CD8-positive, alpha-beta memory T cell (primary cell): ENCODE data around the gene VASP. TPM values are rescaled to one million over a fixed set of nuclear protein-coding genes. Genes with fewer than 3 reads are reported as not detected.
A peak's percentile ranks its signal among the peaks of the same experiment; 100 is the strongest.

Source experiments
- CTCF ChIA-PET: fragments of 350-600 bp; sonication (Branson Sonifier 250); formaldehyde crosslinking; loops from one replicate; lab custom pipeline; 2021; ENCODE audit warnings: antibody characterized with exemption; lab: Charles Lee
- POLR2A ChIA-PET: fragments of 350-600 bp; sonication (Branson Sonifier 250); formaldehyde crosslinking; loops from one replicate; lab custom pipeline; 2021; ENCODE audit warnings: antibody characterized with exemption; lab: Charles Lee
- DNase-seq, 5 donors: peaks; one replicate each; pipeline versions ENCODE4 v3.0.0 to v3.0.0-alpha.2; 2020 to 2022; ENCODE audit warnings: mixed read lengths in 1 of 5
- H3K27ac ChIP-seq: one replicate; pipeline ENCODE4 v1.7.0; 2013; ENCODE audit warnings: low read depth, mild to moderate bottlenecking, low read length, moderate library complexity
- H3K27me3 ChIP-seq: 2 replicates; pipeline ENCODE4 v1.7.0; 2013; ENCODE audit warnings: low read length, mild to moderate bottlenecking; ENCODE audit not compliant: insufficient read depth, poor library complexity, severe bottlenecking
- H3K36me3 ChIP-seq: 2 replicates; pipeline ENCODE4 v1.7.0; 2013; ENCODE audit warnings: mild to moderate bottlenecking, low read length, moderate library complexity; ENCODE audit not compliant: insufficient read depth
- H3K4me1 ChIP-seq: 2 replicates; pipeline ENCODE4 v1.7.0; 2013; ENCODE audit warnings: mild to moderate bottlenecking, low read length, moderate library complexity; ENCODE audit not compliant: insufficient read depth
- H3K4me3 ChIP-seq: 2 replicates; pipeline ENCODE4 v1.7.0; 2013; ENCODE audit warnings: mild to moderate bottlenecking, low read length
- H3K9me3 ChIP-seq: 2 replicates; pipeline ENCODE4 v1.7.0; 2013; ENCODE audit warnings: mild to moderate bottlenecking, low read length
- H3K27ac Mint-ChIP-seq, 8 donors: one replicate each; pipeline ENCODE4 v1.8.0; 2020 to 2021; ENCODE audit warnings: mixed read lengths in 8 of 8, mild to moderate bottlenecking in 6 of 8, inconsistent platforms in 3 of 8, moderate library complexity in 3 of 8
- H3K27me3 Mint-ChIP-seq, 2 donors: one replicate each; pipeline ENCODE4 v1.8.0; 2020 to 2021; ENCODE audit warnings: mixed read lengths in 2 of 2, mild to moderate bottlenecking in 1 of 2, moderate library complexity in 1 of 2
- H3K36me3 Mint-ChIP-seq, 3 donors: one replicate each; pipeline ENCODE4 v1.8.0; 2020 to 2021; ENCODE audit warnings: mixed read lengths in 3 of 3, inconsistent platforms in 1 of 3, mild to moderate bottlenecking in 1 of 3
- H3K4me1 Mint-ChIP-seq, 3 donors: one replicate each; pipeline ENCODE4 v1.8.0; 2020 to 2021; ENCODE audit warnings: mixed read lengths in 3 of 3, inconsistent platforms in 1 of 3, mild to moderate bottlenecking in 1 of 3
- H3K4me3 Mint-ChIP-seq, 7 donors: one replicate each; pipeline ENCODE4 v1.8.0; 2020 to 2021; ENCODE audit warnings: mixed read lengths in 7 of 7, mild to moderate bottlenecking in 6 of 7, moderate library complexity in 4 of 7, inconsistent platforms in 2 of 7
- H3K9me3 Mint-ChIP-seq, 5 donors: one replicate each; pipeline ENCODE4 v1.8.0; 2020 to 2022; ENCODE audit warnings: mixed read lengths in 5 of 5, mild to moderate bottlenecking in 3 of 5, moderate library complexity in 2 of 5, inconsistent platforms in 1 of 5
- polyA plus RNA-seq: library from polyadenylated mRNA; unstranded; fragments of 300-500 nt; fragmentation: Illumina TruSeq; gene quantifications from one replicate; pipeline ENCODE4 v1.2.3, GENCODE V29; 2021
- total RNA-seq, 2 experiments: library from RNA; stranded (reverse); gene quantifications; one replicate each; pipeline ENCODE4 v1.2.3, GENCODE V29; 2021

Gene VASP
- total and polyA plus RNA-seq, 3 experiments from 2014 or later = 61.8 to 170 (median 154) TPM

- no peak overlapping the region for H3K27ac ChIP-seq
- ChIA-PET CTCF (interaction anchor here (1.0 to 2.1 kb wide), 3 partner anchors 15 to 73 kb away, joined by 3 to 4 read pairs (median 4); partner anchors contain the start of gene PPM1N), POLR2A (interaction anchor here (0.6 kb wide), 1 partner anchor 133 kb away, joined by 3 read pairs; no protein-coding TSS in a partner anchor)
- H3K9me3 ChIP-seq = no peaks in the 10 kb centered on the region
- Mint-ChIP-seq H3K9me3 (no peaks in the 10 kb centered on the region), H3K27ac (peak overlapping the region; percentile 16 to 99 (median 81)), H3K4me3 (peak overlapping the region in 6 of 7 donors; percentile 13 to 56 (median 46)), H3K4me1 (peaks cover 57 to 78% (median 58%) of the 10 kb centered on the region in 3 donors), H3K27me3 (no peaks in the 10 kb centered on the region), H3K36me3 (peaks cover 0 to 29% (median 5%) of the 10 kb centered on the region in 3 donors)
- no peak for DNase-seq
- no peaks in the 10 kb centered on the region for H3K27me3 ChIP-seq
- peaks cover 6% of the 10 kb centered on the region for H3K36me3 ChIP-seq
- H3K4me1 ChIP-seq = peaks cover 55% of the 10 kb centered on the region
- no peak overlapping the region for H3K4me3 ChIP-seq
These were observed 5.7 kb downstream of the VASP start for GRCh38 chr19:45512881-45513483.

GRCh38 chr19:45514376-45515051, 7.2 kb downstream of the VASP start:
- Histone ChIP-seq H3K27me3 (no peaks in the 10 kb centered on the region), H3K36me3 (peaks cover 6% of the 10 kb centered on the region), H3K4me3 (peak overlapping the region; percentile 41), H3K9me3 (no peaks in the 10 kb centered on the region), H3K4me1 (peaks cover 53% of the 10 kb centered on the region), H3K27ac (peak overlapping the region; percentile 61)
- peaks cover 0 to 37% (median 5%) of the 10 kb centered on the region in 3 donors for H3K36me3 Mint-ChIP-seq
- H3K9me3 Mint-ChIP-seq = no peaks in the 10 kb centered on the region
- peak in 1 of 5 donors; percentile 30 for DNase-seq
- peak overlapping the region; percentile 86 to 99 (median 93) for H3K27ac Mint-ChIP-seq
- CTCF ChIA-PET = interaction anchor here (1.3 to 2.1 kb wide), 6 partner anchors 11 to 129 kb away, joined by 3 to 6 read pairs (median 4); partner anchors contain the start of gene PPM1N
- H3K4me3 Mint-ChIP-seq = peak overlapping the region; percentile 48 to 84 (median 62)
- POLR2A ChIA-PET = interaction anchor here (0.6 kb wide), 1 partner anchor 32 kb away, joined by 5 read pairs; no protein-coding TSS in a partner anchor
- H3K27me3 Mint-ChIP-seq = no peaks in the 10 kb centered on the region
- H3K4me1 Mint-ChIP-seq = peaks cover 53 to 72% (median 57%) of the 10 kb centered on the region in 3 donors

- CTCF ChIA-PET = interaction anchor here (0.8 to 2.1 kb wide), 8 partner anchors 11 to 129 kb away, joined by 3 to 6 read pairs (median 4); partner anchors contain the start of gene PPM1N
- H3K27me3 ChIP-seq = no peaks in the 10 kb centered on the region
- H3K36me3 ChIP-seq = peaks cover 6% of the 10 kb centered on the region
- Mint-ChIP-seq H3K9me3 (no peaks in the 10 kb centered on the region), H3K27me3 (no peaks in the 10 kb centered on the region), H3K4me3 (peak overlapping the region; percentile 47 to 76 (median 62)), H3K4me1 (peaks cover 47 to 65% (median 50%) of the 10 kb centered on the region in 3 donors), H3K27ac (peak overlapping the region; percentile 86 to 99 (median 92)), H3K36me3 (peaks cover 0 to 39% (median 5%) of the 10 kb centered on the region in 3 donors)
- H3K4me3 ChIP-seq = peak overlapping the region; percentile 41
- peaks cover 47% of the 10 kb centered on the region for H3K4me1 ChIP-seq
- H3K27ac ChIP-seq = peak overlapping the region; percentile 61
- DNase-seq = peak in 3 of 5 donors; percentile 23 to 58 (median 47)
- POLR2A ChIA-PET = interaction anchor here (0.6 kb wide), 1 partner anchor 31 kb away, joined by 5 read pairs; no protein-coding TSS in a partner anchor
- H3K9me3 ChIP-seq = no peaks in the 10 kb centered on the region
These were observed 7.9 kb downstream of the VASP start for GRCh38 chr19:45515081-45515624.

GRCh38 chr19:45515807-45516401, 8.6 kb downstream of the VASP start:
- H3K4me1 Mint-ChIP-seq = peaks cover 41 to 58% (median 43%) of the 10 kb centered on the region in 3 donors

GRCh38 chr19:45517238-45517637, 10.0 kb downstream of the VASP start:
- DNase-seq = no peak
- CTCF ChIA-PET = interaction anchor here (0.9 kb wide), 1 partner anchor 9 kb away, joined by 3 read pairs; no protein-coding TSS in a partner anchor
- Mint-ChIP-seq H3K27ac (peak overlapping the region in 6 of 8 donors; percentile 48 to 88 (median 68)), H3K36me3 (peaks cover 0 to 49% (median 2%) of the 10 kb centered on the region in 3 donors), H3K4me1 (peaks cover 31 to 44% (median 31%) of the 10 kb centered on the region in 3 donors), H3K9me3 (no peaks in the 10 kb centered on the region), H3K4me3 (peak overlapping the region in 2 of 7 donors; percentile 28 to 38), H3K27me3 (no peaks in the 10 kb centered on the region)
- Histone ChIP-seq H3K4me1 (peaks cover 37% of the 10 kb centered on the region), H3K4me3 (no peak overlapping the region), H3K27ac (no peak overlapping the region), H3K27me3 (no peaks in the 10 kb centered on the region), H3K36me3 (peaks cover 6% of the 10 kb centered on the region), H3K9me3 (no peaks in the 10 kb centered on the region)
- POLR2A ChIA-PET = no interaction called here

More at GRCh38 chr19:45515807-45516401, 8.6 kb downstream of the VASP start:
- Histone ChIP-seq H3K27me3 (no peaks in the 10 kb centered on the region), H3K4me1 (peaks cover 41% of the 10 kb centered on the region), H3K36me3 (peaks cover 6% of the 10 kb centered on the region), H3K27ac (peak overlapping the region; percentile 61), H3K9me3 (no peaks in the 10 kb centered on the region), H3K4me3 (no peak overlapping the region)
- H3K27ac Mint-ChIP-seq = peak overlapping the region in 7 of 8 donors; percentile 91 to 99 (median 92)
- H3K9me3 Mint-ChIP-seq = no peaks in the 10 kb centered on the region
- ChIA-PET CTCF (interaction anchor here (0.8 to 1.7 kb wide), 10 partner anchors 8 to 128 kb away, joined by 3 to 6 read pairs (median 3); partner anchors contain the start of gene RTN2), POLR2A (no interaction called here)
- no peaks in the 10 kb centered on the region for H3K27me3 Mint-ChIP-seq
- DNase-seq = no peak
- H3K36me3 Mint-ChIP-seq = peaks cover 0 to 44% (median 3%) of the 10 kb centered on the region in 3 donors
- peak overlapping the region in 2 of 7 donors; percentile 52 to 74 for H3K4me3 Mint-ChIP-seq

GRCh38 chr19:45517641-45518468, 10.6 kb downstream of the VASP start:
- Mint-ChIP-seq H3K9me3 (no peaks in the 10 kb centered on the region), H3K4me3 (no peak overlapping the region), H3K27ac (peak overlapping the region in 3 of 8 donors; percentile 51 to 72 (median 60)), H3K36me3 (peaks cover 0 to 52% (median 2%) of the 10 kb centered on the region in 3 donors), H3K27me3 (no peaks in the 10 kb centered on the region), H3K4me1 (peaks cover 30 to 41% (median 30%) of the 10 kb centered on the region in 3 donors)
- POLR2A ChIA-PET = no interaction called here
- peaks cover 35% of the 10 kb centered on the region for H3K4me1 ChIP-seq
- no peak for DNase-seq
- no peak overlapping the region for H3K27ac ChIP-seq
- CTCF ChIA-PET = interaction anchor here (0.8 kb wide), 1 partner anchor 124 kb away, joined by 3 read pairs; no protein-coding TSS in a partner anchor
- no peak overlapping the region for H3K4me3 ChIP-seq
- H3K27me3 ChIP-seq = no peaks in the 10 kb centered on the region
- H3K36me3 ChIP-seq = peaks cover 6% of the 10 kb centered on the region
- H3K9me3 ChIP-seq = no peaks in the 10 kb centered on the region
